GM18951 (cell line): ENCODE results near the gene SACS.

ENCODE experiments used
- POLR2A ChIP-seq: IDR thresholded peaks from 4 replicates; pipeline ENCODE4 v1.6.1; 2011; ENCODE audit warnings: mild to moderate bottlenecking; ENCODE audit not compliant: insufficient read length, insufficient read depth; ENCODE audit errors: extremely low read depth
- in situ Hi-C: fragments of 300-500 bp; cut with MboI; formaldehyde crosslinking; loops from one replicate; pipeline ENCODE4 v1.12.0; 2022; ENCODE audit warnings: low sequenced_read_pairs, mixed read lengths, inconsistent platforms; ENCODE audit not compliant: unreplicated experiment

Gene SACS

GRCh38 chr13:23385931-23386330 lies 47.6 kb downstream of the SACS start:
- in situ Hi-C loops = no loop called here
- no peak for TF ChIP-seq POLR2A

DNA sequence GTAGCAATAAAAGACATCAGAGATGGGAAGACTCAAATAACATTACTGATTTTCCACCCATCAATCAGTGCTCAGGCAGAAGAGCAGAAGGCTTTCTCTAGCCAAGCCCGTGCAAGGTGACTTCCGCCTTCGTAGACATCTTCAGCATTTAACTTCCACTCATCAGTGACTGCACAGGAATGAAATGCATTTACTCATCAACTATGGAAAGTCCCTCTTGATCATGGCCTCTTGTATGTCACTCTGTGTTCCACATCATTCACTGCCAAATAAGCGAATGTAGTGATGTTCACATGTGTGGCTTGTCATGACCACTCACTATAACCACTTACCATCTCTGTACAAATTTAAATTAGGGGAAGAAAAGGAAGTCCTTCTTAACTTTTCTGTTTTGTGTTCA lies 49.4 kb downstream of the SACS start:
- TF ChIP-seq POLR2A = no peak

GRCh38 chr13:23383151-23383550 lies 50.4 kb downstream of the SACS start:
- in situ Hi-C loops = no loop called here
- no peak for TF ChIP-seq POLR2A

More for the DNA sequence above, 49.4 kb downstream of the SACS start:
- in situ Hi-C loops = no loop called here

DNA sequence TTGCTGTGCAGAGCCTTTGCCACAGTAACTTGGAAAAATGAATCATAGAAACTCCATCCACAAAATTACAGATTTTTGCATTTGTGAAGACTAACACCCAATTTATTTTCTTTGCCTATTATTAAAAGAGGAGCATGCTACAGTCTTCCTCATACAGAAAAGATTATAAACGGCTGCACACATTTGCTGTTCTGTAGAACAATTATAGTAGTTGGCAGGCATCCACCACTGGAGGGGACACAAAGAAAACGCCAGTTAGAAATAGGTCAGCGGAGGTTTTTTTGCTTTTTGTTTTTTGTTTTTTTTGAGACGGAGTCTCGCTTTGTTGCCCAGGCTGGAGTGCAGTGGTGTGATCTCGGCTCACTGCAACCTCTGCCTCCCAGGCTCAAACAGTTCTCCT lies 51.6 kb downstream of the SACS start:
- TF ChIP-seq POLR2A = no peak
- in situ Hi-C loops = no loop called here

- in situ Hi-C loops = no loop called here
- TF ChIP-seq POLR2A = no peak
These were observed 53.0 kb downstream of the SACS start for GRCh38 chr13:23380534-23380933.

DNA sequence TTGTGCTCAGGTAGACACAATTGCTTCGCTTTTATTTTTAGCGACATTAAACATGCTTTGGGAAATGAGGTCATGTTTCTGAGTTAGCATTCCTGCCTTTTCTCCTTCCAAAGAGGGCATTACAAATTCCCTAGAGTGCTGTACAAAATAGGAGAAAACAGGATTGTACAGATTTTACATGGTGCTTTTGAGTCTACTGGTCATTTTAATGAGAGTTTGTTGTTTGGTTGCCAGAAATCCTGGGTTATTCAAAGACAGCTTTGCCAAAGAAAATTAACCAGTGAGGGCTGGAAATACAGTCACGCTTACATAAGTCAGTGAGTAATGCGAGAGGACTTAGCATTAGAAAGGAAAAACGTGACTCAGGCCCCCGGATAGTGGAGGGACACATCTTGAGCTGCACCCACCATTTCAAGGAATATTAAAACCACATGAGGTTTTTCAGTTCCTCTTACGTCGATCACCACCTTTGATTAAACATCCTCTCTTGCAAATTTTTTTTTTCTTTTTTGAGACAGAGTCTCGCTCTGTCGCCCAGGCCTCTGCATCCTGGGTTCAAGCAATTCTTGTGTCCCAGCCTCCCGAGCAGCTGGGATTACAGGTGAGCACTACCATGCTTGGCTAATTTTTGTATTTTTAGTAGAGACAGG lies 55.4 kb downstream of the SACS start:
- TF ChIP-seq POLR2A = no peak
- in situ Hi-C loops = no loop called here

DNA sequence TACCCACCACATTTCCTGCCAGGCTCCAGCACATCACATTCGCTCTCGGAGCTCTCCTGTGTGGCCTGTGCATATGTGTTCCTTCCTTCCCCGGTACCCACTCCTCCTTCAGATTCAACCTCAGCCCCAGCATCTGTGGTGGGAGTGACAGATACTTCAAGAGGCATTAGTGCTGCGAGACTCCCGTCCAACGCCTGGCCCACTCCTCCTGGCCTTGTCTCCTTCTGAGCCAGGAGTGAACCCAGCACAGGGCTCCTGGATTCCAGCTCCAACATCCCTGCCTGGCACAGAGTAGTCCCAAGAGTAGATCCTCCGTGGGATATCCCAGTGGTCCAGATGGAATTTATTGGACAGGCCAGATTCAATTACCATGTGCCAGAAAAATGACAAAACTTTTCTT lies 55.9 kb downstream of the SACS start:
- in situ Hi-C loops = no loop called here

GRCh38 chr13:23375001-23375971 lies 58.2 kb downstream of the SACS start:
- TF ChIP-seq POLR2A = peak; percentile 85

More for the DNA sequence above, 55.9 kb downstream of the SACS start:
- no peak for TF ChIP-seq POLR2A

GRCh38 chr13:23372264-23372906 lies 61.1 kb downstream of the SACS start:
- in situ Hi-C loops = no loop called here
- no peak for TF ChIP-seq POLR2A

More at GRCh38 chr13:23375001-23375971, 58.2 kb downstream of the SACS start:
- in situ Hi-C loops = no loop called here

DNA sequence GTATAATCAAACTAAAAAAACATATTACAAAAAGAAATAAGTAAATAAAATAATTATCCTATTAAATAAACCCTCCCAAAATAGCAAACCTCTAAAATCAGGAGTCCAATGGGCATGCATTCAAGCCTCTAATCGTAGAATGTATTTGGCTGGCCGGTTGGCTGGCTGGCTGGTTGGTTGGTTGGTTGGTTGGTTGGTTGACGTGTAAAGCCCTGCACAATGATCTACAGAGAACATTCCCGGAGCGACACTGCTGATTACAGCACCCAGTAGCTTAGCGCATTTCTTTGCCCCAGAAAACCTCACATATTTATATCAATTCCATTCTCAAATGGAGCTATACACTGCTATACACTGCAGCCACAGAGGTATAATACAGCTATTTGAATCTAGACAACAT lies 65.6 kb downstream of the SACS start:
- in situ Hi-C loops = no loop called here
- TF ChIP-seq POLR2A = no peak

- no peak for TF ChIP-seq POLR2A
- in situ Hi-C loops = no loop called here
These were observed 67.8 kb downstream of the SACS start for GRCh38 chr13:23365652-23366051.

- in situ Hi-C loops = no loop called here
- no peak for TF ChIP-seq POLR2A
These were observed 73.6 kb downstream of the SACS start for GRCh38 chr13:23359882-23360281.

GRCh38 chr13:23357349-23357748 lies 76.2 kb downstream of the SACS start:
- TF ChIP-seq POLR2A = no peak
- in situ Hi-C loops = no loop called here

- TF ChIP-seq POLR2A = no peak
- in situ Hi-C loops = no loop called here
These were observed 77.1 kb downstream of the SACS start for GRCh38 chr13:23356368-23356767.

- in situ Hi-C loops = no loop called here
- no peak for TF ChIP-seq POLR2A
These were observed 79.0 kb downstream of the SACS start for GRCh38 chr13:23354520-23354919.
